ENCODE measurements around the gene GMPS.

DNA sequence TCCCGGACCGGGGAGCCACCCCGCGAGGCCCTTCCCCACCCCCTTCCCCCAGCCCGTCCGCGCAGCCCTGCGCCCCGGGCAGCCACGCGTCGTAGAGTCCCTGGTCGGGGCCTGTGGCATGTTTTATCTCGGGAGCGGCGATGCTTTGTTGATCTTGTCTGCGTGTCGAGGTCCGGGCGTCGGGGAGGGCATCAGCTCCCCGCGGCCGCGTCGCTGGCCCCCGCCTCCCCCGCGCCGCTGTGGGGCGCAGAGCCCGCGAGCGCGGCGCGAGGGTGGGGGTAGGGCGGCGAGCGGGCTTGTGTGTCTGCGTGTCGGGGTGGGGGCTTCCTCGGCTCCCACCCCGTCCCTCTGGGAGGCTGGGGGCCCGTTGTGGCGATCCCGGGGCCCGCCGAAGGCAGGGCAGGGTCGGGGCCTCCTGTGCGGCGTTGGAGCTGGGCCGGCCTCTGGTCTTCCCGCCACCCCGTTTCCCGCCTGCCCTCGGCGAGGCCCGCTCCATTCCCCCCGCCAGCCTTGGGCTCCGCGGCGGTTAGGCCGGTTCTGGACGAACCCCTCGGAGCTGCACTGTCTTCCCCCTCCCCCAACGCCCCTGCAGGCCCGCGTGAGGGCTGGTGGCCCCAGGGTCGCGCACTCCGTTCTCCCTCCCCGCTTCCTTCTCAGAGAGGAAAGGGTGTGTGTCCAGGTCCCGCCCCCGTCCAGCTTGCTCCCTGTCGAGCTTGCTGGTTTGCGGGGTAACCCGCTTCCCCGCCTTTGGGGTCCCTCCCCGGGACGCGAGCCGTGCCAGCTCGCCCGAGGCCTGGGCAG lies 695 bp downstream of the GMPS start:
- TF ChIP-seq, protein P1, sequence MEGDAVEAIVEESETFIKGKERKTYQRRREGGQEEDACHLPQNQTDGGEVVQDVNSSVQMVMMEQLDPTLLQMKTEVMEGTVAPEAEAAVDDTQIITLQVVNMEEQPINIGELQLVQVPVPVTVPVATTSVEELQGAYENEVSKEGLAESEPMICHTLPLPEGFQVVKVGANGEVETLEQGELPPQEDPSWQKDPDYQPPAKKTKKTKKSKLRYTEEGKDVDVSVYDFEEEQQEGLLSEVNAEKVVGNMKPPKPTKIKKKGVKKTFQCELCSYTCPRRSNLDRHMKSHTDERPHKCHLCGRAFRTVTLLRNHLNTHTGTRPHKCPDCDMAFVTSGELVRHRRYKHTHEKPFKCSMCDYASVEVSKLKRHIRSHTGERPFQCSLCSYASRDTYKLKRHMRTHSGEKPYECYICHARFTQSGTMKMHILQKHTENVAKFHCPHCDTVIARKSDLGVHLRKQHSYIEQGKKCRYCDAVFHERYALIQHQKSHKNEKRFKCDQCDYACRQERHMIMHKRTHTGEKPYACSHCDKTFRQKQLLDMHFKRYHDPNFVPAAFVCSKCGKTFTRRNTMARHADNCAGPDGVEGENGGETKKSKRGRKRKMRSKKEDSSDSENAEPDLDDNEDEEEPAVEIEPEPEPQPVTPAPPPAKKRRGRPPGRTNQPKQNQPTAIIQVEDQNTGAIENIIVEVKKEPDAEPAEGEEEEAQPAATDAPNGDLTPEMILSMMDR (IDR thresholded peaks at IDR 0.05): no peak
- TF ChIP-seq POLR2AphosphoS5 (IDR thresholded peaks at IDR 0.05) (no peak), EP300 (IDR thresholded peaks at IDR 0.05) (no peak)
